GM19324 (cell line): Measurements from ENCODE around the gene CCM2.
"Not testable (repeated sequence)": the region's sequence is repeated elsewhere in the genome, so short reads cannot be mapped to it uniquely, and the experiment has no call there.

ENCODE experiments used
- ATAC-seq: cut with Tn5 transposase; IDR thresholded peaks from one replicate; pipeline ENCODE4 v1.9.1; 2021; ENCODE audit warnings: mild to moderate bottlenecking, moderate library complexity; ENCODE audit not compliant: unreplicated experiment, low FRiP score

CCM2 gene

DNA sequence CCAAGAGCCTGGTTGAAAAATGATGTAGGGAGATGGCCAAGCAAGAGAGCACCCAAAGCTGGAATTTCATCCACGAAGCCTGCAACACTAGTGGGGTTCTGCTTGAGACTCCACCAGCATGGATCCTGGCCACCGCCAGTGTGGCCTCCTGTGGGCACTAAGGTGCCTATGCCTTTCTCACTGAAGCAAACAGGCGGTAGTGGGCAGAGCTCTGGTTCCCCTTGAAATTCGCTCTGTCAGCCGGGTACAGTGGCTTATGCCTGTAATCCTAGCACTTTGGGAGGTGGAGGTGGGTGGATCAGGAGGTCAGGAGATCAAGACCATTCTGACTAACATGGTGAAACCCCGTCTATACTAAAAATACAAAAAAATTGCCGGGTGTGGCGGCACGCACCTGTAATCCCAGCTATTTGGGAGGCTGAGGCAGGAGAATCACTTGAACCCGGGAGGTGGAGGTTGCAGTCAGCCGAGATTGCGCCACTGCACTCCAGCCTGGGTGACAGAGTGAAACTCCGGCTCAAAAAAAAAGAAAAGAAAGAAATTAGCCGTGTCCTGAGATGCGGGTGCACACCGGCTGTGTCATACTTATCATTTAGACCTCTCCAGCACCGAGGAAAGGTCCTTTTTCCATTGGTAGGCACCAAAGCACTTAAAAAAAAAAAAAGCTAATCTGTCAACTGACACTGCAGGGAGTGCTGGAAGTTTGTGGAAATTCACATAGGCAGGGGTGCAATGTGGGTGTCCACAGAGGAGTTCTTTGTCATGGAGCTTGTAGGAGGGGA lies 28.3 kb downstream of the CCM2 start:
- no peak for ATAC-seq

DNA sequence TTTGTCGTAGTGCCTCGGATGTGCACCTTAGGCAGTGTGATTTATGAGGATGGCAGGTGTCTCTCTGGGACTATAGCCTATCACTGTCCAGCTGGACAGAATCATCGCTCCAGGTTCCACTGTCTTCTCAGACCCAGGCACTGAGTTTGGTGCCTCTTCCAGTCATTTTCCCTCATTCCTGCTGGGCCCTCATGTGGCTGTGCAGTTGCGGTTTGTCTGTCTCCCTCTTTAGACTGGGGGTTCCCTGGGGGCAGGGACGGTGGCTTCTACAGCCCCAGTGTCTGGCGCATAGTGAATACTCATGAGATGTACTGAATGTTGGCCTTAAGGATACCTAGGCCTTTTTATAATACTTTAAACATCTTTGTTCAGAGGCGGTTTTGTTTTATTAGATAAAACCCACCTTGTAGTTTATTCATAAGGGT lies 28.9 kb downstream of the CCM2 start:
- no peak for ATAC-seq

DNA sequence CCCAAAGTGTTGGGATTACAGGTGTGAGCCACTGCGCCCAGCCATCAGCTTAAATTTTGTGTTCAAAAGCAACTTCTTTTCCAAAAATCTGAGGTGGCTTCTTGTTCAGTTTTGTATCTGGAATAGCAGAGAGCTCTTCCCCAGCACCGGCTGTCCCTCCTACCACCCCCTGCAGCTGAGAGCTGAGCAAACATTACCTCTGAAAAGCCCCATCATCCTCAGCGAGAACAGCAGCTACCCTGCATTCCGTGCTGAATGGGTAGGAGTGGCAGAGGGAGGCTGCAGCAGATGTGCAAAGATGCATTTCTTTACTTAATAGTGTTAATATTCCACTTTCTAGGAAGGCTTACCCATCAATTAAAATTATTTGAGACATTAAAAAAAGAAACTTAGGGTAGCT lies 31.8 kb downstream of the CCM2 start:
- no peak for ATAC-seq

- no peak for ATAC-seq
Measured at GRCh38 chr7:45032421-45032820, 32.4 kb downstream of the CCM2 start.

GRCh38 chr7:45033261-45033930 lies 33.4 kb downstream of the CCM2 start:
- no peak for ATAC-seq

DNA sequence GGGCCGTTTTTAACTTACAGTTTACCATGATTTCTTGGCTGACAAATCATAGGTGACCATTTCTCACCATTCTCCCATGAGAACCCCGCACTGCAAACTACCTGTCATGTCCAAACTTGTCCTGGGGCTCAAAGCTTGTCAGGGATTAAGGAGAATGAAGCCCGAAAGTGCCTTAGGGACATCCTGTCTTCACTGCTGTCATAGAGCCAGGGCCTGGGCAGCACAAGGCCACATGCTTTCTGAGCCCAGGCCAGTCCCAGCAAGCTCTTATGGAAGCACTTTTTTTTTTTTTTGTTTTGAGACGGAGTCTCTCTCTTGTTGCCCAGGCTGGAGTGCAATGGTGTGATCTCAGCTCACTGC lies 33.9 kb downstream of the CCM2 start:
- ATAC-seq: no peak

DNA sequence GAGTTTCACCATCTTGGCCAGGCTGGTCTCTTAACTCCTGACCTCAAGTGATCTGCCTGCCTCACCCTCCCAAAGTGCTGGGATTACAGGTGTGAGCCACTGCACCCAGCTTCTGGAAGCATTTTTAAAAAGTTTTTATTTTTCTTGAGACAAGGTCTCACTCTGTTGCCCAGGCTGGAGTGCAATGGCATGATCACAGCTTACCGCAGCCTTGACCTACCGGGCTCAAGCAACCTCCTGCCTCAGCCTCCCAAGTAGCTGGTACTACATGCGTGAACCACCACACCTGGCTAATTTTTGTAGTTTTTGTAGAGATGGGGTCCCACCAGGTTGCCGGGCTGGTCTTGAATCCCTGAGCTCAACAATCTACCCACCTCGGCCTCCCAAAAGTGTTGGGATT lies 34.7 kb downstream of the CCM2 start:
- ATAC-seq: not testable (repeated sequence)

DNA sequence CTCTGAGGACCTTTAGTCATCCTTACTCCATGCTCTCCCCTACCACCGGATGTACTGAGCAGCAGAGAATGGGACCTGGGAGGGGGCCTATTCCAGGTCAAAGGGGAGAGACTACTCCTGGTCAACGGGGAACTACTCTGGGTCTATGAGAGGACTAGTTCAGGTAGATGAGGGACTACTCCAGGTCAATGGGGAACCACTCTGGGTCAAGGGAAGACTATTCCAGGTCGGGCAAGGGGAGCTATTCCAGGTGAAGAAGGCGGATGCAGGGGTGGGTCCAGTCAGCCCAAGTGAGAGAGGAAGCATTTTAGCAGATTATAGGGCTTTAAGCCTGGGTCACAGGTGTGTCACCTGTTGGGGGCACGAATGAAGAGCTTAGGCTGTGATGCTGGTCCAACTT lies 35.4 kb downstream of the CCM2 start:
- no peak for ATAC-seq

GRCh38 chr7:45035893-45036292 lies 35.9 kb downstream of the CCM2 start:
- ATAC-seq: no peak

DNA sequence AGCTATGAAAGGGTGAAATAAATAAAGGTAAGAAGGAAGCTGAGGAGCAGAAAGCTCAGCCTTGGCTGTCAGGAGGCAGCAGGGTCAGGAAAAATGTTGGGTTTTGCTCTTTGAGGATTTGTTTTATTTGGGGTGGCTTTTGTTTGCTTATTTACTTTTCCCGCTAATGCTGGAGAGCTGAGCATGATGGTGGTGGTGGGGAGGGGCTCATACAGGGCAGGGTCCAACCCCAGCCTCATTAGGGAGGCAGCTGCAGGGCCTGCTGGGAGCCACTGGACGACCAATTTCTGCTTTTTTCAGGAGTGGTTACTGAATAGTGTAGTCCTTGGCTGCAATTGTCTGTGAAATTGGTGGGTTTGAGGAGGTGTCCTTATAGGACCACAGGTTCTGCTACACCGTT lies 36.3 kb downstream of the CCM2 start:
- no peak for ATAC-seq

DNA sequence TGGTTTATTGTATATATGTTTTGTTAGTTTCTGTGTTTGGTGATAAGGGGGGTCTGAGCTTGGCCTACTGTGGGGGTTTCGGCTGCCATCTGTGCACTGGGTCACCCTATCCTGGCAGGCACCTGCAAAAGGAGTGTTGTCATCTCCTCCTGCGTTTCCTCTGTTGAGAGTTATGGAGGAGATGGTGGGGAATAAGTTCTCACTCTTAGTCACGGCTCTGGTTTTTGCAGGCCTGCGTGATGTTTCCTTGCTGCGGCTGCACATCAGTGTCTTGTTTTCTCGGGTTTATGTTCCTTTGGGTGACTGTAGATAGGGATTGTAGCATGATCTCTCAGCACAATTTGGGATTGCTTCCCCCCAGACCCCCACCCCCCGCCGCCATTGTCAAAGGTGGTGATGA lies 36.8 kb downstream of the CCM2 start:
- no peak for ATAC-seq

GRCh38 chr7:45037876-45038275 lies 37.9 kb downstream of the CCM2 start:
- no peak for ATAC-seq

DNA sequence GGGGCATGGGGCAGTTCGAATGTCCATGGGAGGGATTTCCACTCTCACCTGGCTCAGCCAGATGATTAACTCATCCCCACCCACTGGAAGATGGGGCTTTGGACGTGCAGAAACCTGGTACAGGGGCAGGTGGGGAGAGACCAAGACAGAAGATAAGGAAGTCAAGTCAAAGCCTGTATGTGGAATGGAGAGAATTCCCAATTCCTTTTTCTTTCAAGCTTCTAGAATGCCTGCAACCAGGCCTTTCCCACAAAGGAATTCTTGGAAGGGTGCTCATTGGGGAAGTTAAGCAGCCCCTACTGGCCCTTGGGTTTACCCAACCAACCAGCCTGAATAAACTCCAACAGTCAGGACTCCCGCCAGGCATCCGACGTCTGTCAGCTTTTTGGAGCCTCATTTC lies 39.1 kb downstream of the CCM2 start:
- no peak for ATAC-seq

GRCh38 chr7:45044338-45044737 lies 44.3 kb downstream of the CCM2 start:
- no peak for ATAC-seq

GRCh38 chr7:45048748-45049147 lies 48.7 kb downstream of the CCM2 start:
- no peak for ATAC-seq

- ATAC-seq: no peak
Measured at GRCh38 chr7:45050198-45050597, 50.2 kb downstream of the CCM2 start.

GRCh38 chr7:45052011-45052410 lies 52.0 kb downstream of the CCM2 start:
- ATAC-seq: no peak

- no peak for ATAC-seq
Measured at GRCh38 chr7:45053401-45053800, 53.4 kb downstream of the CCM2 start.

GRCh38 chr7:45053941-45054340 lies 53.9 kb downstream of the CCM2 start:
- ATAC-seq: no peak

DNA sequence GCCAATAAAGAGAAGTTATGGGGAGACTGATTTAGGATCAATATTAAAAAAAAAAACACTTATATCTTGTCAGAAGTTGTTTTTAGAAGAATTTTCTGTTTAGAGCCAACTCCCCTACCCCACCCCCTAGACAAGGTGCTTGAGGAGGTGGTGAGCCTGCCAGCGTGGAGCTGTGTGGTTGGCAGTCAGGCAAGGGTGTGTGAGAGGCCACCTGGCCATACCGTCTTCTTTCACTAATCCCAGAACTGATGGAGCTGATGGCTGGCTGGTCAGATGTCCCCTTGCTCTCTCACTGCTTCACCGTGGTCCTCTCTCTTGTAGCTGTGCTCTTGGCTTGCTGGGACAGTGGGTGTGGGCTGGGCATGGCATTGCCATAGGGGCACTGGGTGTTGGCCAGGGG lies 54.4 kb downstream of the CCM2 start:
- no peak for ATAC-seq

DNA sequence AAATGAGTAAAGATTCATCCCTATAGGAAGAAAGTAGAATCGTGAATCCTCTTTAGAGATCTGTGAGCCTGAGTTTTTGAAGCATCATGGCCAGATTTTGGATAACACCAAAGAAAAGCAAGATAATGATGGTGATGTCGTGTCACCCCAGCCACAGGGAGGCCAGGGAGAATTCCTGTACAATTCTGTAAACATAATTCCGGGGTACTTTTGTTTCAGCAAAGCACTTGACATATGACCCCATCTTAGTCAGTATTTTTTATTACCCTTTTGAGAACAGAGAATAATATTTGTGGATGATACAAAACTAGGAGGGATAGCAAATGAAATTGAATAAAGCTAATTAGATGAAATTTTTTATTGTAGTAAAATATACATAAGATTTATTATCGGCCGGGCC lies 55.0 kb downstream of the CCM2 start:
- ATAC-seq: no peak

- no peak for ATAC-seq
Measured at GRCh38 chr7:45055594-45056219, 55.7 kb downstream of the CCM2 start.
